ENCODE results near the gene PACSIN2.

PACSIN2 gene

GRCh38 chr22:42945736-42946135, 69.2 kb downstream of the PACSIN2 start:
- peak; percentile 22 for DNase-seq (ENCODE audit: low read depth)
- no peak for TF ChIP-seq CTCF (IDR thresholded peaks at IDR 0.05; ENCODE audit: insufficient read depth, low read depth, low read length, missing control alignments)
- H3K4me3 ChIP-seq (ENCODE audit: low read depth, low read length) = no peak overlapping the region

- no peak overlapping the region for H3K4me3 ChIP-seq (ENCODE audit: low read depth, low read length)
- no peak for TF ChIP-seq CTCF (IDR thresholded peaks at IDR 0.05; ENCODE audit: insufficient read depth, low read depth, low read length, missing control alignments)
- peak; percentile 49 for DNase-seq (ENCODE audit: low read depth)
These were observed 69.9 kb downstream of the PACSIN2 start for GRCh38 chr22:42945027-42945426.

GRCh38 chr22:42944409-42944808, 70.5 kb downstream of the PACSIN2 start:
- H3K4me3 ChIP-seq (ENCODE audit: low read depth, low read length) = no peak overlapping the region
- TF ChIP-seq CTCF (IDR thresholded peaks at IDR 0.05; ENCODE audit: insufficient read depth, low read depth, low read length, missing control alignments) = no peak
- no peak for DNase-seq (ENCODE audit: low read depth)

- H3K4me3 ChIP-seq (ENCODE audit: low read depth, low read length) = no peak overlapping the region
- no peak for TF ChIP-seq CTCF (IDR thresholded peaks at IDR 0.05; ENCODE audit: insufficient read depth, low read depth, low read length, missing control alignments)
- DNase-seq (ENCODE audit: low read depth) = no peak
These were observed 71.0 kb downstream of the PACSIN2 start for GRCh38 chr22:42943981-42944380.

GRCh38 chr22:42942351-42942750, 72.6 kb downstream of the PACSIN2 start:
- TF ChIP-seq CTCF (IDR thresholded peaks at IDR 0.05; ENCODE audit: insufficient read depth, low read depth, low read length, missing control alignments) = no peak
- no peak for DNase-seq (ENCODE audit: low read depth)
- H3K4me3 ChIP-seq (ENCODE audit: low read depth, low read length) = no peak overlapping the region

GRCh38 chr22:42939941-42940653, 74.9 kb downstream of the PACSIN2 start:
- no peak overlapping the region for H3K4me3 ChIP-seq (ENCODE audit: low read depth, low read length)
- DNase-seq (ENCODE audit: low read depth) = no peak

More at GRCh38 chr22:42939941-42940653, 74.9 kb downstream of the PACSIN2 start:
- TF ChIP-seq CTCF (IDR thresholded peaks at IDR 0.05; ENCODE audit: insufficient read depth, low read depth, low read length, missing control alignments) = no peak
